GM12878 (cell line): Measurements from ENCODE around the gene SLC28A1.

Experiments used
- CTCF ChIP-seq, 3 experiments: IDR thresholded peaks in 2 of 3; conservative IDR thresholded peaks in 1 of 3; 2 replicates each; pipeline ENCODE4 v1.5.1; 2011; ENCODE audit warnings: low read depth in 3 of 3, low read length in 3 of 3, mild to moderate bottlenecking in 3 of 3, control low read depth in 2 of 3, moderate library complexity in 2 of 3, inconsistent platforms in 1 of 3, mixed read lengths in 1 of 3; ENCODE audit not compliant: control insufficient read depth in 2 of 3, insufficient read depth in 1 of 3; ENCODE audit errors: extremely low read depth in 1 of 3
- POLR2AphosphoS5 ChIP-seq: IDR thresholded peaks from 2 replicates; pipeline ENCODE4 v1.6.1; 2011; ENCODE audit warnings: mild to moderate bottlenecking, low read length, inconsistent platforms
- REST ChIP-seq: IDR thresholded peaks from 2 replicates; pipeline ENCODE4 v1.6.1; 2012; ENCODE audit warnings: mild to moderate bottlenecking, low read depth, low read length
- SREBF2 ChIP-seq: IDR thresholded peaks from 2 replicates; pipeline ENCODE4 v1.6.1; 2012; ENCODE audit warnings: mild to moderate bottlenecking, low read length

DNA sequence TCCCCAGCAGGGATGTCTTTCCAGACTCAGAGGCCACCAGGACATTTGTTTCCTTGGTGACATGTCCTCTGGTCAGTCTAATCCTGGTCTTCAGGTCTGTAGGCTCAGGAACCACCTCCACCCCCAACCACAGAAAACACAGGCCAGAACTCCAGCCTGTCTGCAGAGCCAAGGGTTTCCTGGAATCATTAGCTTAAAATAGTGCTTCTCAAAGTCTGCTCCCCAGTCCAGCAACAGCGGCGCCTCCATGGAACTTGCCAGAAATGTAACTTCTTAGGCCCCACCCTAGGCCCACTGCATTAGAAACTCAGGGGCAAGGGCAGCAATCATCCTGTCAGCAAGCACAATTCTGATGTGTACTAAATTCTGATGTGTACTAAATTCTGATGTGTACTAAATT is 20.0 kb downstream of the SLC28A1 start:
- TF ChIP-seq REST: no peak
- no peak for TF ChIP-seq CTCF (IDR thresholded peaks at IDR 0.05 in 2 of 3, conservative IDR thresholded peaks at IDR 0.05 in 1 of 3; ENCODE audit: control insufficient read depth in 2 of 3, extremely low read depth in 1 of 3, insufficient read depth in 1 of 3, low read depth in 3 of 3, low read length in 3 of 3)
- TF ChIP-seq SREBF2: no peak
- TF ChIP-seq POLR2AphosphoS5: no peak
